WI38 (cell line): ENCODE results near the gene LIAS.

Source experiments
- H3K4me3 ChIP-seq: 2 replicates; pipeline ENCODE4 v1.5.1; 2011; ENCODE audit warnings: low read depth, mild to moderate bottlenecking, control low read depth, low read length
- CTCF ChIP-seq: IDR thresholded peaks from 2 replicates; pipeline ENCODE4 v1.5.1; 2012; ENCODE audit warnings: low read depth, mild to moderate bottlenecking, control low read depth, low read length

Gene LIAS

GRCh38 chr4:39446842-39447573, 11.8 kb upstream of the LIAS start:
- TF ChIP-seq CTCF = no peak
- no peak overlapping the region for H3K4me3 ChIP-seq

- TF ChIP-seq CTCF = no peak
- no peak overlapping the region for H3K4me3 ChIP-seq
Measured at GRCh38 chr4:39450618-39451017, 8.2 kb upstream of the LIAS start.

- H3K4me3 ChIP-seq = no peak overlapping the region
- TF ChIP-seq CTCF = no peak
Measured at GRCh38 chr4:39451423-39452023, 7.3 kb upstream of the LIAS start.

- H3K4me3 ChIP-seq = no peak overlapping the region
- no peak for TF ChIP-seq CTCF
Measured at GRCh38 chr4:39452153-39452859, 6.5 kb upstream of the LIAS start.

GRCh38 chr4:39452860-39453587, 5.8 kb upstream of the LIAS start:
- H3K4me3 ChIP-seq = no peak overlapping the region
- TF ChIP-seq CTCF = no peak

- TF ChIP-seq CTCF = no peak
Measured at GRCh38 chr4:39453738-39454137, 5.1 kb upstream of the LIAS start.

More at GRCh38 chr4:39453738-39454137, 5.1 kb upstream of the LIAS start:
- H3K4me3 ChIP-seq = no peak overlapping the region
